ENCODE data around the gene ROCK2.

The ROCK2 gene

DNA sequence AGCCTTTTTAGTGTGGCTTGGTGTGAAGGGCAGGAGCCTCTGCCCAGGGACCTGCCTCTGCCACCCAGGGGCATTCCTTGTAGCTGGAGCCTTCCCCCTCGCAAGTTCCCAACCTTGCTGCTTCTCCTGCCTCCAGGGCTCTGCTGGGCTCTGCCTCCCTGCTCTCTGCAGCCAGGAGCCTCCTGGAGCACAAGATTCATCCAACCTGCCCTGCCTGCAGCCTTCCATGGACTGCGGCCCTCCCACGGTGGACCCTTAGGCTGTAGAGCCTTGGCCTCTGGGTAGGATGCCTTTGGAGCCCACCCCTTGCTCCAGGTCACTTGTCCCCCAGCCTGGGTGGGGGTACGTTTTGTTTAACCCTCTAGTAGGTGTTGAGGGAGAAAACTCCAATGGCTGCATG is 186.7 kb downstream of the ROCK2 start:
- CTCF ChIA-PET, result interaction anchor here (1.5 kb wide), 1 partner anchor 25 kb away, joined by 6 read pairs; a partner anchor contains a TSS

DNA sequence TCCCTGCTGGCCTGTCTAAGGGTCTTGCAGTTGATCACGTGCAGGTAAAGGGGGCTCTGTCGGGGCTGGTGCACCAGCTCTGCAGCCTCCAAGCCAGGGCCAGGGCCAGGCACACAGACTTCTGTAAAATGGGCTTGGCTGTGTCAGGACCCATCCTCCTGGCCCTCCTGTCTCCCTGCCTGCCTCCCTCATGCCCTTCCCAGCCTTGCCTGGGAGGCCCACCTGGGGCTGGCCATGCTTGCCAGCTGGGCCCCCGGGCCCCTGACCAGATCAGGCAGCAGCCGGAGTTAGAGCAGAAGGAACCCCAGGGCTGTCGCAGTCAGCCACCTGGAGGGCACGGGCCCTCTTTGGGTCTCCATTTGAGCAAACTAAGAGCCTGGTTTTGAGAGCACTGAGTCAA is 187.1 kb downstream of the ROCK2 start:
- Mint-ChIP-seq H3K4me1 (peaks cover 44% of the 10 kb centered on the region), H3K9me3 (no peaks in the 10 kb centered on the region), H3K36me3 (peaks cover 7% of the 10 kb centered on the region), H3K27me3 (peaks cover 12% of the 10 kb centered on the region), H3K4me3 (peak overlapping the region; percentile 7), H3K27ac (no peak overlapping the region)
- CTCF ChIA-PET, result interaction anchor here (1.5 kb wide), 1 partner anchor 25 kb away, joined by 6 read pairs; a partner anchor contains a TSS
- DNase-seq, result no peak

More for the DNA sequence above, 186.7 kb downstream of the ROCK2 start:
- no peak for DNase-seq
- peaks cover 44% of the 10 kb centered on the region for H3K4me1 Mint-ChIP-seq
- H3K27ac Mint-ChIP-seq, result peak overlapping the region; percentile 28
- no peak overlapping the region for H3K4me3 Mint-ChIP-seq
- H3K9me3 Mint-ChIP-seq, result no peaks in the 10 kb centered on the region
- peaks cover 8% of the 10 kb centered on the region for H3K36me3 Mint-ChIP-seq
- peaks cover 8% of the 10 kb centered on the region for H3K27me3 Mint-ChIP-seq

DNA sequence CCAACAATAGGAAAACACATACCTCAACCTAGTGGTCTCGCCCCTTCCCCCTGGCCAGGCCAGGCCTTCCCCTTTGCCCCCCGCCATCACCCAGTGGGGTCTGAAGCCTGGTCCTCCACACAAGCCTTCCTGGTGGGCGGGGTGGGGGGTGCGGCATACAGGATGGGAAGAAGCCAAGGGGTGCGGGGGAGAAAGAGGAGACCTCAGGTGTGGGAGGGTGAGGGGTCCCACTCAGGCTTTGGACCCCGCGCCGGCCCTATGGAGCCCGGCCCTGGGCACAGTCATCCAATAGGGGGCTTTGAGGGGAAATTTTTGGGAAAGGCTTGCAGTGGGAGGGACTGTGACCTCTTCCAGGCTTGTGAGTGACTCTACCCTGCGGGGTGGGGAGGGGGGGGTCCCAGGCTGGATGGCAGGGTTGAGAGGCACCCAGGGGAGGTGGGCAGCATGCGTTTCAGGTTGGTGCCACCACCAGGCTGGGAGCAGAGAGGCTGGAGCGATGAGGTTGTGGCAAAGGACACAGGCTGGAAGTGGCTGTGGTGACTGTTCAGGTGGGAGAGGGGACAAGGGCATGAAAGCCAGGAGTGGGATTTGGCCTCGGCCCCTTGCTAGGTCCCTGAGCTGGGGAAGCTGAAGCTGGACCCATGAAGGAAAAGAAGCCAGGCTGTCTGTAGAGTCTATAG is 187.9 kb downstream of the ROCK2 start:
- CTCF ChIA-PET, result interaction anchor here (1.5 to 1.6 kb wide), 2 partner anchors 24 kb away, joined by 6 to 10 read pairs; a partner anchor contains a TSS
- H3K36me3 Mint-ChIP-seq, result peaks cover 6% of the 10 kb centered on the region
- DNase-seq, result no peak
- peak overlapping the region; percentile 78 for H3K4me3 Mint-ChIP-seq
- H3K27ac Mint-ChIP-seq, result no peak overlapping the region
- H3K4me1 Mint-ChIP-seq, result peaks cover 37% of the 10 kb centered on the region
- H3K27me3 Mint-ChIP-seq, result peaks cover 20% of the 10 kb centered on the region
- H3K9me3 Mint-ChIP-seq, result no peaks in the 10 kb centered on the region

DNA sequence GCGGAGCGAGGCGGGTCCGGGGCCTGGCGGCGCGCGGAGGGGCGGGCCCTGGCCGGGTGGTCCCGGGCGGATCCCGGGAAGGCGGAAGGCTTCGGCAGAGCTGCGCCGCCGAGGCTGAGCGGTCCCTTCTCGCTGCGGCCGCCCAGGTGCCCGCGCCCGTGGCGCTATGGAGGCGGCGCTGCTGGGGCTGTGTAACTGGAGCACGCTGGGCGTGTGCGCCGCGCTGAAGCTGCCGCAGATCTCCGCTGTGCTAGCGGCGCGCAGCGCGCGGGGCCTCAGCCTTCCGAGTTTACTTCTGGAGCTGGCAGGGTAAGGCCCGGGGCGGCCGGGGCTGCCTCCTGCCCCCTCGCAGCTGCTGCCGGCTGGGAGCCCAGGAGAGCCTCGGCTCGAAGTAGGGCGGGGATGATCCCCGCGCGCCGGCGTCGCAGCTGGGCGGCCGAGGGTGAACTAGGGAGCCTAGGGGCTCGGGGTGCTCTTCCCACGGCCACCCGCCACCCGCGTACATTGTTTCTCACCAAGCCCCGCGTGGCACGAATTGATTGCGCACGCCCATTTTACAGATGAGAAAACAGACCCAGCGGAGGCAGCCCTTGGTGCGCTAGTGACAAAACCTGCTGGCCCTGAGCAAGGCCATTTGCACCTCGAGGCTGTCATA is 188.9 kb downstream of the ROCK2 start, which contains the start of gene SLC66A3:
Gene SLC66A3, plus strand, starts transcription at position 87 of the 655 bp plus-strand sequence. Its CDS starts 80 bp downstream, at position 167.
- Mint-ChIP-seq H3K9me3 (no peaks in the 10 kb centered on the region), H3K4me3 (peak within 1 kb of the TSS; percentile 78), H3K4me1 (peaks cover 27% of the 10 kb centered on the region), H3K27me3 (peaks cover 29% of the 10 kb centered on the region), H3K27ac (peak within 1 kb of the TSS; percentile 92), H3K36me3 (peaks cover 2% of the 10 kb centered on the region)
- CTCF ChIA-PET, result interaction anchor here (0.7 to 1.6 kb wide), 3 partner anchors 23 to 427 kb away, joined by 3 to 10 read pairs (median 3); a partner anchor contains a TSS
- DNase-seq, result peak; percentile 87

DNA sequence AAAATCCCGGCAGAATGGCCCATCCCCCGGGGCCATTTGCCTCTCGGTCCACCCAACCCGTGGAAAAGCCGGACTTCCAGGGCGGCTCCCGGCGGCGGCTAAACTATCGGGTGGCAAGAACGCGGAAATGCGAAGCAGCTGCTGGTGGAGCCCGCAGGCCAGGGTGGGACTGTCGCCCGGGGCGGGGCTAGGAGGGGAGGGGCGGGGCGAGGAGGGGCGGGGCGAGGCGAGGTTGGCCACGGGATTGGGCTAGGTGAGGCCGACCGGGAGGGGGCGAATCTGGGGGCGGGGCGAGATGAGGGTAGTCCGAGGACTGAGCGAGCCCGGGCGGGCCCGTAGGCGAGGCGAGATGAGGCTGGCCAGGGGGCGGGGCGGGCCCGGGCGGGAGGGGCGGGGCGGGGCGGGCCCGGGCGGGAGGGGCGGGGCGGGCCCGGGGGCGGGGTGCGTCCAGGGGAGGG is 189.5 kb downstream of the ROCK2 start:
- peaks cover 29% of the 10 kb centered on the region for H3K27me3 Mint-ChIP-seq
- DNase-seq, result peak; percentile 99
- H3K4me3 Mint-ChIP-seq, result peak overlapping the region; percentile 75
- CTCF ChIA-PET, result interaction anchor here (0.7 to 1.6 kb wide), 2 partner anchors 22 to 321 kb away, joined by 3 to 10 read pairs; a partner anchor contains a TSS
- H3K36me3 Mint-ChIP-seq, result no peaks in the 10 kb centered on the region
- peaks cover 22% of the 10 kb centered on the region for H3K4me1 Mint-ChIP-seq
- no peaks in the 10 kb centered on the region for H3K9me3 Mint-ChIP-seq
- peak overlapping the region; percentile 92 for H3K27ac Mint-ChIP-seq

DNA sequence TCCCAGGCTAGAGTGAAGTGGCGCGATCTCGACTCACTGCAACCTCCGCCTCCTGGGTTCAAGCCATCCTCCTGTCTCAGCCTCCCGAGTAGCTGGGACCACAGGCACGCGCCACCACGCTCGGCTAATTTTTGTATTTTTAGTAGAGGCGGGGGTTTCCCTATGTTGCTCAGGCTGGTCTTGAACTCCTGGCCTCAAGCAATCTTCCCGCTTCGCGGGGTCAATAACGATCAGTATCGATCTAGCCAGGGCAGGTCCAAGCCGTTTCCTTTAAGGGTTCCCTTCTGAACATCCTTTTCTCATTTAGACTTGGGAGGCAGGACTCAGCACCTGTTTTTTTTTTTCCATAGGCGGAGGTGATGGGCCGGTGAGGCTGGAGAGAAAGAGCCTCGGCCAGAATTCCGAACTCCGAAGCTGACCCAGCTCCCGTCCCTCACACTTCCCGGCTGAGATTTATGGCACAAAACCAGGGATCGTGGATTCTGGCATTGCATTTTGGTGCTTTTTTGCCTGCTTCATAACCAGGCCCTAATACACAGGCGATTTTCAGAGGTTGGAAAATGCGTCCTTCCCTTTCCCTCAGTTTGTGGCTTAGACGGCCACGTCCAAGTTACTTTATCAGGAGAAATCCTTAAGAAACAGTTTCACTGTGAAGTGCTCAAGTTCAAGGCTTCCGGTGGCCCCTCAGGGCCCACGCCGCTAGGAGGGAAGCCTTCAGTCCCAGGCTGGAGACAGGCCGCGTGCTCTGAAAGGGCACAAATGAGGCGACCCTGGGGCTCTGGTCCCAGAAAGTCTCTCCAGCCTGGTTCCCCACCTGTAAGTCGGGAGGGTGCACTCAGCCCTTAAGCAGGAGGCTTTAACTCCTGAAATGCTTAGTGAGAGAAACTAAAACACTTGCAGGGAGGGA is 190.2 kb downstream of the ROCK2 start:
- H3K4me3 Mint-ChIP-seq, result peak overlapping the region; percentile 75
- DNase-seq, result no peak
- CTCF ChIA-PET, result interaction anchor here (0.7 to 1.6 kb wide), 3 partner anchors 22 to 321 kb away, joined by 3 to 10 read pairs (median 4); a partner anchor contains a TSS
- H3K9me3 Mint-ChIP-seq, result no peaks in the 10 kb centered on the region
- H3K4me1 Mint-ChIP-seq, result peaks cover 18% of the 10 kb centered on the region
- H3K27me3 Mint-ChIP-seq, result peaks cover 29% of the 10 kb centered on the region
- no peaks in the 10 kb centered on the region for H3K36me3 Mint-ChIP-seq
- peak overlapping the region; percentile 92 for H3K27ac Mint-ChIP-seq

DNA sequence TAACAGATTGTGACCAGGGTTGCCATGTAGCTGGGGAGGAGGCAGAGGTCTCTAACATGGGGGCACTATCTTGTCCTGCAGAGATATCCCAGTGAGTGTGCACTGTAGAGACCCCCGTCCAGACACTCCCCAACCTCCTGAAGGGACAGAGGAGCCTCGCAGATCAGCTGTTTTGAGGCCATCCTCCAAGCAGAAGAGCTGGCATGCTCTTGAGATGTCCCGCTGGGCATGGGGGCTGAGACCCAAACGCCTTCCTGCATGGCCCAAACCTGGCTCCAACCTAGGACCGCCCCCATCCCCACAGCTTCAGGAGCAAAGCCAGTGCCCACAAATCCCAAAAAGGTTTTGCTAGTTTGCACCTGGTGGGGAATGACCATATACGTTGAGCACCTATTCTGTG is 191.8 kb downstream of the ROCK2 start:
- CTCF ChIA-PET, result interaction anchor here (1.5 to 1.8 kb wide), 2 partner anchors 20 to 432 kb away, joined by 3 to 12 read pairs; a partner anchor contains a TSS
- Mint-ChIP-seq H3K36me3 (no peaks in the 10 kb centered on the region), H3K9me3 (no peaks in the 10 kb centered on the region), H3K27me3 (peaks cover 36% of the 10 kb centered on the region), H3K27ac (no peak overlapping the region), H3K4me3 (no peak overlapping the region), H3K4me1 (peaks cover 18% of the 10 kb centered on the region)
- DNase-seq, result no peak

DNA sequence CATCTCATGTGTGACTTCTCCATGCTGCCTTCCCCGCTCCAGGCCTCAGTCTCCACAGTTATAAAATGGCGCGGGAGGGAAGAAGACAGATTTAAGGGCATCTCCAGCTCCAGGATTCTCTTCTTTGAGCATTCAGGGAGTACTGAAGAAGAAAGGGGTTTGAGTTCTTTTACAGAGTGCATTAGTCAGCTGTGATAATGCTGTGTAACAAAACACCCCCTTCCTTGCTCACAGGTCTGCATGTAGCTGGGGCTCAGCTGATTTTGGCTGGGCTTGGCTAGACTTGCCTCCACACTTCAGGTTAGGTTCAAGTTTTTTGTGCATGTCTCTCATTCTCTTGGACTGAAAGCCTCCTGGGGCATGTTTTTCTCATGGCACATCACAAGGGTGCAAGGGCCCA is 197.2 kb downstream of the ROCK2 start:
- Mint-ChIP-seq H3K27ac (no peak overlapping the region), H3K27me3 (peaks cover 46% of the 10 kb centered on the region), H3K36me3 (no peaks in the 10 kb centered on the region), H3K9me3 (no peaks in the 10 kb centered on the region), H3K4me1 (no peaks in the 10 kb centered on the region), H3K4me3 (no peak overlapping the region)
- CTCF ChIA-PET, result interaction anchor here (0.8 kb wide), 1 partner anchor 14 kb away, joined by 3 read pairs; a partner anchor contains a TSS
- no peak for DNase-seq

DNA sequence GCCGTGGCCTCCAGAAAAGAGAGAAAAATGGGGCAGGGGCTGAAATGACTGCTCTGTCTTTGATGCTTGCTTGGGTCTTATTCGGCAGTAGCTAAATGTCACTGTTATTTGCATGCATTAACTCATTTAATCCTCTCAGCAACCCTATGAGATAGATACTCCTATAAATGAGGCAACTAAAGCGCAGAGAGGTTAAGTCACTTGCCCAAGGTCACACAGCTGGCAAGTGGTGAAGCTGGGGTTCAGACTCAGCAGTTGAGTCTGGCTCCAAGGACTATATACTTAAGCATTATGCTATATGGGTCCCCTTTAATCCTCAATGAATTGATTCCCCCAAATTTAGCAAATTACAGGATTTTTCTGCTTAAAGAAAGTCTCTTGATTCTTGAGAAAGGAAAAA is 198.4 kb downstream of the ROCK2 start:
- Mint-ChIP-seq H3K4me1 (no peaks in the 10 kb centered on the region), H3K9me3 (no peaks in the 10 kb centered on the region), H3K27ac (no peak overlapping the region), H3K27me3 (peaks cover 44% of the 10 kb centered on the region), H3K4me3 (no peak overlapping the region), H3K36me3 (no peaks in the 10 kb centered on the region)
- CTCF ChIA-PET, result interaction anchor here (1.4 kb wide), 1 partner anchor 14 kb away, joined by 4 read pairs; no protein-coding TSS in a partner anchor
- DNase-seq, result no peak

DNA sequence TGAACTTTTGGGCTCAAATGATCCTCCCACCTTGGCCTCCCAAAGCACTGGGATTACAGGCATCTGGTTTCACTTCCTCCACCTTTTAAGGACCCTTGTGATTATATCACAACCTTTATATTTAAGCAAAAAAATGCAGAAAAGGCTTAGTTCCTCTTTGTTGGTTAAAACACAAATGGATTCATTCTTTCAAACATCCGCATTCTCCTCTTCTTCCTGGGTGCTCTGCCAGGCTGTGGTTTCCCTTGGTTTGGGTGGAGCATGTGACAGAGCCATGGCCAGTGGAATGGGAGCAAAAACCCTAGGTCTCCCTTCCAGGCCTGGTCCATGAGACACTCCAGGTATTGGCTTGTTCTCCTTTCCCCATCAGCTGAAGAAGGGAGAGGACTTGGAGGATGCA is 199.1 kb downstream of the ROCK2 start:
- Mint-ChIP-seq H3K4me1 (no peaks in the 10 kb centered on the region), H3K27me3 (peaks cover 40% of the 10 kb centered on the region), H3K9me3 (no peaks in the 10 kb centered on the region), H3K4me3 (no peak overlapping the region), H3K27ac (no peak overlapping the region), H3K36me3 (no peaks in the 10 kb centered on the region)
- CTCF ChIA-PET, result interaction anchor here (2.2 kb wide), 1 partner anchor 12 kb away, joined by 9 read pairs; a partner anchor contains a TSS
- DNase-seq, result no peak

DNA sequence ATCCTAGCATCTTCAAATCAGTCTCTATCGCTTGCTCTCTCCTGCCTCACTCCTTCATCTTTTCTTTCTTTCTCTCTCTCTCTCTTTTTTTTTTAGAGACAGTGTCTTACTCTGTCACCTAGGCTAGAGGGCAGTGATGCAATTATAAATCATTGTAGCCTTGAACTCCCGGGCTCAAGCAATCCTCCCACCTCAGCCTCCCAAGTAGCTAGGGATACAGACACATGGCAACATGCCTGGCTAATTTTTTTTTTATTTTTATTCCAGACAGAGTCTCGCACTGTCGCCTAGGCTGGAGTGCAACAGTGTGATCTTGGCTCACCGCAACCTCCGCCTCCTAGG is 199.7 kb downstream of the ROCK2 start:
- Mint-ChIP-seq H3K9me3 (no peaks in the 10 kb centered on the region), H3K36me3 (no peaks in the 10 kb centered on the region), H3K4me3 (no peak overlapping the region), H3K27ac (no peak overlapping the region), H3K4me1 (no peaks in the 10 kb centered on the region), H3K27me3 (peaks cover 40% of the 10 kb centered on the region)
- no peak for DNase-seq
- CTCF ChIA-PET, result interaction anchor here (1.5 to 2.2 kb wide), 2 partner anchors 12 to 24 kb away, joined by 3 to 9 read pairs; a partner anchor contains a TSS

DNA sequence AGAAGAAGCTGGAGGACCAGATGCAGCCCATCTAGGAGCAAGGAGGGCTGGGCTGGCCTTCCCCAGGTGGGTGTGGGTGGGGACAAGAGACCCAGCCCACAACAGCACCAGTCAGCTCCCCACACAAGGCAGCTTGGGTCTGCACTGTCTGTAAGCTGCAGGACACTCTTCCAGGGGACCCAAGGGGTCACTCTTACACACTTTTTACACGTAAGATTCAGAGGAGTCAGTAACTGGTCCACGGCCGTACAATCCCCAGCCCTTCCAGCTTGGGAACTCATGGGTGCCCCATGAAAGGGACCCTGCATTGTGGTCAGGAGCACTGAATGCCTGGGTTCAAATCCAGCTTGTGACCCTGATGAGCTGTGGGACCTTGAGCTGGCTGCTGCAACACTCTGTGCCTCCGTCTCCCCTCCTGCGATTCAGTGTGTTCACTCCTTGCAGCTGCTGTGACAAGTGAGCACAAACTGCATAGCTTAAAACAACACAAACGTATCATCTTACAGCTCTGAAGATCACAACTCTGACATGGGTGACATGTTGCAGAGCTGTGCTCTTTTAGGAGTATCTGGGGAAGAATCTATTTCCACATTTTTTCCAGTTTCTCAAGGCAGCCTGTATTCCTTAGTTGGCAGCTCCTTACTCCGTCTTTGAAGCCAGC is 200.2 kb downstream of the ROCK2 start:
- Mint-ChIP-seq H3K36me3 (no peaks in the 10 kb centered on the region), H3K4me1 (no peaks in the 10 kb centered on the region), H3K27me3 (peaks cover 40% of the 10 kb centered on the region), H3K27ac (no peak overlapping the region), H3K4me3 (no peak overlapping the region), H3K9me3 (no peaks in the 10 kb centered on the region)
- no peak for DNase-seq
- CTCF ChIA-PET, result interaction anchor here (1.5 to 2.2 kb wide), 3 partner anchors 11 to 25 kb away, joined by 3 to 9 read pairs (median 3); a partner anchor contains a TSS

DNA sequence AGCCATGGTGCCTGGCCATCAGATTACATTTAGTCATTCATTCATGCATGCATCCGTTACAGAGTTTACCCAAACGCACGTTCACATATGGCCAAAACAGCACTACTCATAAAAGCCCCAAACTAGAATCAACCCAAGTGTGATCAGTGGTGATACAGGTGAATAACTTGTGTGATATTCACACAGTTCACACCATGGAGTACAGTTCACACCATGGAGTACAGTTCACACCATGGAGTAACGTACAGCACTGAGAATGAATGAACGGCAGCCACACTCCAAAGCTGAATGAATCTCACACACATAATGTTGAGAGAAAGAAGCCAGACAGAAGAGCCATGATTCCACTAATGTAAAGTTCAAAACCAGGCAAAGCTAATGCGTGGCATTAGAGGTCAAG is 201.4 kb downstream of the ROCK2 start:
- Mint-ChIP-seq H3K4me1 (no peaks in the 10 kb centered on the region), H3K27ac (no peak overlapping the region), H3K9me3 (no peaks in the 10 kb centered on the region), H3K36me3 (no peaks in the 10 kb centered on the region), H3K4me3 (no peak overlapping the region), H3K27me3 (peaks cover 37% of the 10 kb centered on the region)
- CTCF ChIA-PET, result interaction anchor here (1.2 to 2.2 kb wide), 3 partner anchors 10 to 18 kb away, joined by 3 to 9 read pairs (median 3); a partner anchor contains a TSS
- DNase-seq, result no peak
